Fibroblast of mammary gland (primary cell): Measurements from ENCODE around the gene NET1.

Experiments
- DNase-seq: peaks from one replicate; pipeline ENCODE4 v3.0.0-alpha.2; 2010; ENCODE audit warnings: low read depth
- H3K4me3 ChIP-seq: 2 replicates; pipeline ENCODE4 v1.5.1; 2011; ENCODE audit warnings: low read depth, mild to moderate bottlenecking, low read length, moderate library complexity; ENCODE audit not compliant: control insufficient read depth
- CTCF ChIP-seq: conservative IDR thresholded peaks from 2 replicates; pipeline ENCODE4 v1.5.1; 2011; ENCODE audit warnings: low read depth, low read length, inconsistent platforms; ENCODE audit not compliant: control insufficient read depth, insufficient read depth

NET1 gene

DNA sequence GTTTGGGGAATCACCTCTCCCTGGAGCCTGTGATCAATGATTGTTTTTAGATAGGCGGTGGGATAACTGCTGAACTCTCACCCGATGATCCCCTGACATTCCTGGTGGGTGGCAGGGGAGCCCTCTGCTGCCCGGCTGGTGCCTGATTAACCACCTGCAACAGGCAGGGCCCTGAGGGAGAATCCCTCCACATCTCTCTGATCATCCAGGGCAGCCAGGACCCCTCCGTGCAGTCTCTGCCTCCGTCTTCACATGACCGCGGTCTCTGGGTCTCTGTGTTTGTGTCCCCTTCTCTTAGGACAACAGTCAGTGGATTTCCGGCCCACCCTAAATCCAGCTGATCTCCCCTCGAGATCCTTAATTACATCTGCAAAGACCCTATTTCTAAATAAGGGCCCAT is 69.7 kb downstream of the NET1 start:
- TF ChIP-seq CTCF: no peak
- DNase-seq: no peak
- H3K4me3 ChIP-seq: no peak overlapping the region

DNA sequence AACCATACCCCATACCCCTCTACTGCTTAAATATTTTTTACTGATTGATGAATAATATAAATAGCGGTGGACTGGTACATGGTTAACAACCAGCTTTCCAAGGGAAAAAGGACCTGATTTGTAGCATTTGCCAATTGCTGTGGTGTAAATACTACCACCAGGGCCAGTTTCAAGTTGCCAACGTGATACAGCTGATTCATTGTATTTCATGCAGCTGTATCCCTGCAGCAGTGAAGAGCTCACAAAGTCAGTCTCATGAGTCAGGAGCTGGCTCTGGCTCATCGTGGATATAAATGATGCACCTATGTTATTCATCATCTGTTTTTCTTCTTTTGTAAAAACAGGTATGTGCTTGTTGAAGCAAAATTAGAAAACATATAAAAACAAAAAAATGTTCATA is 71.8 kb downstream of the NET1 start:
- DNase-seq: peak; percentile 57
- no peak overlapping the region for H3K4me3 ChIP-seq
- no peak for TF ChIP-seq CTCF

- no peak for TF ChIP-seq CTCF
- no peak overlapping the region for H3K4me3 ChIP-seq
- no peak for DNase-seq
Measured at GRCh38 chr10:5485290-5485689, 72.9 kb downstream of the NET1 start.

GRCh38 chr10:5485948-5486852 is 73.8 kb downstream of the NET1 start:
- no peak overlapping the region for H3K4me3 ChIP-seq
- no peak for TF ChIP-seq CTCF
- no peak for DNase-seq

DNA sequence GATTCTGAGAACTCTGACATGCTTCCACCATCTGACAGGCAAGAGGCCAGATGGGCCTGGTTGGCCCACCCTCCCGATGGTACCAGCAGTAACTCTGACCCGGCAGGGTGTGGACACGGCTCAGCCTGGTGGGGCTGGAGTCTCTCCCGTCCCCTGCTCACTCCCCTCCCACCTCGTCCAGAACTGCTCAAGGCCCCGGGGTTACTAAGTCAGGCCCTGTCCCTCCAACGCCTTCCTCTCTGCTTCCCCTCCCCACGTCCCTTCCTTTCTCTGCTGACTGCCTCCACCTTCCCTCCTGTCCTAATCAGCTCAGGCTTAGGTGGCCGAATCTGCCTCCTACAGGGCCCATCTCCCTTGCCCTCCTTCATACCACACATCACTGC is 74.5 kb downstream of the NET1 start:
- no peak for DNase-seq
- TF ChIP-seq CTCF: no peak
- no peak overlapping the region for H3K4me3 ChIP-seq

DNA sequence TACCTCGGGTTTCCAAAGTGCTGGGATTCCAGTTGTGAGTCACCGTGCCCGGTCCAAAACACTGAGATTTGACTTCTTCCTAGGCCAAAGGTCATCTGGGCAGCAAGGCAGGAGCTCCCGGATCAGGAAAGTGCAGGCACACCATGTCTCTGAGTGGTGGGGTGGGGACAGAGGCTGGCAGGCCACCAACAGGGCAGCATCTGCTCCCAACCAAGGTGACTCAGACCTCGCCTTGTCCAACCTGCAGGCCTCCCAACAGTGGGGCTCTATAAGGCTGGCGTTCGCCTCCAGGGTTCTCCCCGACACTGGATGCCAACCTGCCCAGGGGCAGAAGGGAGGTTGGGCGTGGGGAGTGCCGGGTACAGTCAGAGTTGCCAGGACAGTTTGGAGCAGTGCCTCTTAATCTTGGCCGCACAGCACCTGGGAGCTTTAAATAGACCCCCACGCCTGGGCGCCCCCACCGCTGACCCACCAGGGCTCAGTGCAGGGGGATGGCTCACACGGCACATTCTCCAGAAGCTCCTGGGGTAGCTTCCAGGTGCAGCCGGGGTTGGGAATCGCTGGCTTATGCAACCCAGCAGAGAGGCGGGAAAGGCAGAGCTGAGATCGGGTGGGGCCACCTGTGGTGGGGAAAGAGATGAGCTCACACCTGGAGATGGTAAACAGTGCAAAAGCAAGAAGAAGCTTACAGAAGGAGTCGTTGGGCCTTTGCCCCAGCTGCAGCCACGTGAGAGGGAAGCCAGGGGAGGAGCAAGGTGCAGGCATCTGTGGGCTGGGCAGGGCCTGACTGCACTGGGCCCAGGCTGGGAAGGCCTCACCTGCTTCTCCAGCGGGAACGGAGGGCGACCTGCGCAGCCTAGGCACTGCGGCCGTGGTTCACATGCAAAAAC is 76.2 kb downstream of the NET1 start:
- no peak for TF ChIP-seq CTCF
- no peak overlapping the region for H3K4me3 ChIP-seq
- no peak for DNase-seq
